Gastrocnemius medialis (tissue), 4 donors: ENCODE results near the gene MPDU1. TPM values are rescaled to one million over a fixed set of nuclear protein-coding genes. Genes with fewer than 3 reads are reported as not detected.

Experiments
- ATAC-seq, 2 donors: fragments of 150-250 bp; one replicate each; pipeline ENCODE4 v1.9.1; 2016
- DNase-seq, 2 donors: peaks; one replicate each; pipeline ENCODE4 v3.0.0-alpha.2; 2019
- H3K27ac ChIP-seq, 4 donors: fragments of 200-600 bp; sonication (generic); 1 replicate in 1 of 4; 2 replicates in 3 of 4; pipeline ENCODE4 v1.5.1; 2016 to 2018; ENCODE audit warnings: mild to moderate bottlenecking in 2 of 4, moderate library complexity in 1 of 4
- H3K27me3 ChIP-seq, 3 donors: fragments of 200-600 bp; sonication (generic) in 2 of 3; 1 replicate in 1 of 3; 2 replicates in 2 of 3; pipeline versions ENCODE4 v1.5.1 to v1.6.0; 2016 to 2019; ENCODE audit warnings: mild to moderate bottlenecking in 1 of 3, moderate library complexity in 1 of 3
- H3K36me3 ChIP-seq, 2 donors: fragments of 200-600 bp; sonication (generic) in 1 of 2; one replicate each; pipeline ENCODE4 v1.5.1; 2017 to 2018
- H3K4me1 ChIP-seq, 2 donors: fragments of 200-600 bp; sonication (generic) in 1 of 2; one replicate each; pipeline ENCODE4 v1.5.1; 2016 to 2017; ENCODE audit warnings: mild to moderate bottlenecking in 2 of 2
- H3K4me3 ChIP-seq, 4 donors: fragments of 200-600 bp; sonication (generic) in 3 of 4; 1 replicate in 1 of 4; 2 replicates in 3 of 4; pipeline ENCODE4 v1.5.1; 2016 to 2019; ENCODE audit warnings: mild to moderate bottlenecking in 2 of 4
- H3K9me3 ChIP-seq, 3 donors: fragments of 200-600 bp; sonication (generic) in 2 of 3; 1 replicate in 1 of 3; 2 replicates in 2 of 3; pipeline ENCODE4 v1.5.1; 2016 to 2019
- CTCF ChIP-seq, 5 experiments: fragments of 450-650 bp in 3 of 5; fragments of 200-600 bp in 2 of 5; sonication (generic) in 2 of 5; IDR thresholded peaks in 4 of 5; conservative IDR thresholded peaks in 1 of 5; 1 replicate in 4 of 5; 2 replicates in 1 of 5; pipeline ENCODE4 v1.5.1; 2016 to 2019; ENCODE audit warnings: antibody characterized with exemption in 5 of 5, mild to moderate bottlenecking in 3 of 5, moderate library complexity in 3 of 5
- POLR2A ChIP-seq, 2 donors: fragments of 450-650 bp; IDR thresholded peaks; one replicate each; pipeline ENCODE4 v1.6.1; 2017; ENCODE audit warnings: antibody characterized with exemption in 2 of 2, mild to moderate bottlenecking in 2 of 2, moderate library complexity in 2 of 2
- in situ Hi-C, 4 donors: fragments of 200-750 bp; cut with MboI; loops; one replicate each; pipeline versions ENCODE4 v1.15.0 to v1.8.0; 2017; ENCODE audit warnings: low sequenced_read_pairs in 4 of 4
- intact Hi-C: fragments of 100-400 bp; cut with DNase I; formaldehyde crosslinking; loops from one replicate; pipeline ENCODE4 v1.15.1; 2023; ENCODE audit warnings: low total_unique reads
- total RNA-seq, 4 donors: library from RNA; depleted of rRNA; stranded (reverse); fragments of >200 nt; gene quantifications; one replicate each; pipeline versions ENCODE4 v1.1.0 to v1.2.3, GENCODE V29; 2016

Gene MPDU1
- total RNA-seq, 4 donors from 2014 or later: 55.9 to 157 (median 101) TPM

GRCh38 chr17:7570351-7570750 lies 13.3 kb upstream of the MPDU1 start:
- no peaks in the 10 kb centered on the region for H3K9me3 ChIP-seq
- H3K36me3 ChIP-seq: peaks cover 0 to 67% of the 10 kb centered on the region in 2 donors
- peaks cover 19% of the 10 kb centered on the region in 2 donors for H3K4me1 ChIP-seq
- H3K4me3 ChIP-seq: no peak overlapping the region
- in situ Hi-C loops: loop anchor here in 1 of 4 donors (25.0 kb wide), 1 partner anchor 133 kb away; the partner anchor contains the start of genes CHRNB1, FGF11, SPEM2 and SPEM3
- no peak overlapping the region for H3K27ac ChIP-seq
- no peaks in the 10 kb centered on the region for H3K27me3 ChIP-seq
- DNase-seq: no peak
- no peak for TF ChIP-seq POLR2A (IDR thresholded peaks at IDR 0.05)
- no peak for TF ChIP-seq CTCF (IDR thresholded peaks at IDR 0.05 in 4 of 5, conservative IDR thresholded peaks at IDR 0.05 in 1 of 5)
- no peak for ATAC-seq
- intact Hi-C loops: loop anchor here (5.0 to 10.0 kb wide), 3 partner anchors 318 to 584 kb away; partner anchors contain the start of genes CTDNEP1, ELP5, PER1 and RNASEK

GRCh38 chr17:7572338-7572587 lies 11.4 kb upstream of the MPDU1 start:
- ATAC-seq (peak in 1 of 2 donors; percentile 89), DNase-seq (no peak)
- Histone ChIP-seq H3K4me1 (peaks cover 37 to 38% of the 10 kb centered on the region in 2 donors), H3K4me3 (peak overlapping the region; percentile 51 to 96 (median 59)), H3K36me3 (peaks cover 3 to 67% of the 10 kb centered on the region in 2 donors), H3K9me3 (no peaks in the 10 kb centered on the region), H3K27me3 (no peaks in the 10 kb centered on the region), H3K27ac (peak overlapping the region; percentile 86 to 100 (median 98))
- intact Hi-C loops: loop anchor here (1.0 to 10.0 kb wide), 6 partner anchors 11 to 583 kb away; partner anchors contain the start of genes CTDNEP1, ELP5, FXR2 and PER1
- in situ Hi-C loops: loop anchor here in 1 of 4 donors (25.0 kb wide), 1 partner anchor 135 kb away; the partner anchor contains the start of genes CHRNB1, FGF11, SPEM2 and SPEM3
- TF ChIP-seq CTCF (IDR thresholded peaks at IDR 0.05 in 4 of 5, conservative IDR thresholded peaks at IDR 0.05 in 1 of 5) (no peak), POLR2A (IDR thresholded peaks at IDR 0.05) (no peak)

- TF ChIP-seq POLR2A (IDR thresholded peaks at IDR 0.05): peak; percentile 98 to 99
- TF ChIP-seq CTCF (IDR thresholded peaks at IDR 0.05 in 4 of 5, conservative IDR thresholded peaks at IDR 0.05 in 1 of 5): no peak
- H3K4me3 ChIP-seq: peak overlapping the region; percentile 90 to 100 (median 95)
- H3K27ac ChIP-seq: peak overlapping the region; percentile 98 to 100 (median 99)
- in situ Hi-C loops: loop anchor here in 1 of 4 donors (25.0 kb wide), 1 partner anchor 135 kb away; the partner anchor contains the start of genes CHRNB1, FGF11, SPEM2 and SPEM3
- ATAC-seq: peak; percentile 14 to 83
- peak; percentile 99 to 100 for DNase-seq
- H3K36me3 ChIP-seq: peaks cover 3 to 68% of the 10 kb centered on the region in 2 donors
- H3K27me3 ChIP-seq: no peaks in the 10 kb centered on the region
- H3K9me3 ChIP-seq: no peaks in the 10 kb centered on the region
- intact Hi-C loops: loop anchor here (1.0 to 10.0 kb wide), 6 partner anchors 11 to 582 kb away; partner anchors contain the start of genes CTDNEP1, ELP5, FXR2 and PER1
- H3K4me1 ChIP-seq: peaks cover 37 to 42% of the 10 kb centered on the region in 2 donors
These were observed 10.9 kb upstream of the MPDU1 start for GRCh38 chr17:7572588-7573323.

- in situ Hi-C loops (loop anchor here in 1 of 4 donors (25.0 kb wide), 1 partner anchor 136 kb away; the partner anchor contains the start of genes CHRNB1, FGF11, SPEM2 and SPEM3), intact Hi-C loops (loop anchor here (2.0 to 10.0 kb wide), 5 partner anchors 41 to 581 kb away; partner anchors contain the start of genes CTDNEP1, ELP5, FXR2 and PER1)
- no peaks in the 10 kb centered on the region for H3K27me3 ChIP-seq
- peaks cover 3 to 74% of the 10 kb centered on the region in 2 donors for H3K36me3 ChIP-seq
- DNase-seq (peak; percentile 88 to 89), ATAC-seq (peak; percentile 65 to 69)
- peaks cover 37 to 42% of the 10 kb centered on the region in 2 donors for H3K4me1 ChIP-seq
- TF ChIP-seq POLR2A (IDR thresholded peaks at IDR 0.05): peak; percentile 9 to 34
- TF ChIP-seq CTCF (IDR thresholded peaks at IDR 0.05 in 4 of 5, conservative IDR thresholded peaks at IDR 0.05 in 1 of 5): no peak
- H3K4me3 ChIP-seq: peak overlapping the region; percentile 90 to 100 (median 95)
- H3K27ac ChIP-seq: peak overlapping the region; percentile 98 to 100 (median 99)
- H3K9me3 ChIP-seq: no peaks in the 10 kb centered on the region
These were observed 10.2 kb upstream of the MPDU1 start for GRCh38 chr17:7573324-7574080.
